ENCODE data around the gene GIGYF1.
"Not testable (repeated sequence)": the region's sequence is repeated elsewhere in the genome, so short reads cannot be mapped to it uniquely, and the experiment has no call there.

Gene GIGYF1, protein sequence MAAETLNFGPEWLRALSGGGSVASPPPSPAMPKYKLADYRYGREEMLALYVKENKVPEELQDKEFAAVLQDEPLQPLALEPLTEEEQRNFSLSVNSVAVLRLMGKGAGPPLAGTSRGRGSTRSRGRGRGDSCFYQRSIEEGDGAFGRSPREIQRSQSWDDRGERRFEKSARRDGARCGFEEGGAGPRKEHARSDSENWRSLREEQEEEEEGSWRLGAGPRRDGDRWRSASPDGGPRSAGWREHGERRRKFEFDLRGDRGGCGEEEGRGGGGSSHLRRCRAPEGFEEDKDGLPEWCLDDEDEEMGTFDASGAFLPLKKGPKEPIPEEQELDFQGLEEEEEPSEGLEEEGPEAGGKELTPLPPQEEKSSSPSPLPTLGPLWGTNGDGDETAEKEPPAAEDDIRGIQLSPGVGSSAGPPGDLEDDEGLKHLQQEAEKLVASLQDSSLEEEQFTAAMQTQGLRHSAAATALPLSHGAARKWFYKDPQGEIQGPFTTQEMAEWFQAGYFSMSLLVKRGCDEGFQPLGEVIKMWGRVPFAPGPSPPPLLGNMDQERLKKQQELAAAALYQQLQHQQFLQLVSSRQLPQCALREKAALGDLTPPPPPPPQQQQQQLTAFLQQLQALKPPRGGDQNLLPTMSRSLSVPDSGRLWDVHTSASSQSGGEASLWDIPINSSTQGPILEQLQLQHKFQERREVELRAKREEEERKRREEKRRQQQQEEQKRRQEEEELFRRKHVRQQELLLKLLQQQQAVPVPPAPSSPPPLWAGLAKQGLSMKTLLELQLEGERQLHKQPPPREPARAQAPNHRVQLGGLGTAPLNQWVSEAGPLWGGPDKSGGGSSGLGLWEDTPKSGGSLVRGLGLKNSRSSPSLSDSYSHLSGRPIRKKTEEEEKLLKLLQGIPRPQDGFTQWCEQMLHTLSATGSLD (N-terminal part only)

DNA sequence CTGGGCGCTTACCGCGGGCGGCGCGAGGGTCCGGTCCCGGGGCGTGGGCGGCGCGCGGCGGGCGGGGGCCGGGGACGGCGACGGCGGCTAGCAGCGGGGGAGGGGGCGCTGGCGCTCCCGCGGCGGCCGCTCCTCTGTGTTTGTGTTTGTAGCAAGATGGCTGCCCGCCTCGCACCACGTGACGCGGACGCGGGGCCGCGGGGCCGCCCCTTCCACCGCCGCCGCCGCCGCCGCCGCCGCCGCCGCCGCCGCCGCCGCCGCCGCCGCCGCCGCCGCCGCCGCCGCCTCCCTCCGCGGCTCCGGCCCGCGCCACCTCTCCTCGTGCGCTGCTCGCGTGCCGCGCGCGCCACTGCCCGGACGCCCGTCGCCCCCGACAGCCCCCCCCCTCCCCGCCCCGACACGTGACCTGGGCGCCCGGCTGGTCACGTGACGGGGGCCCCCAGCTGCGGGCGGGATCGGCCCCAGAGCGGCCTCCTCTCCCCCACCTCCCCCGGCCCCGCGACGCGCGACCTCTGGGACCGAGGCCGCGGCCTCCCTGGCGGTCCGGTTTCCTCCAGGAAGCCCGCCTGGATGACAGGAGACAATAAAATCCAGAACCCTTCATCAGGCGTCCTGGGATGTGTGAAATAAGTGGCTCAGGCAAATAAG, at the start of gene GIGYF1:
GIGYF1 (minus strand) TSS at position 153 of the 648 bp plus-strand sequence. CDS start 6,012 bp downstream, outside the sequence.
- DNase-seq = peak; percentile 72

DNA sequence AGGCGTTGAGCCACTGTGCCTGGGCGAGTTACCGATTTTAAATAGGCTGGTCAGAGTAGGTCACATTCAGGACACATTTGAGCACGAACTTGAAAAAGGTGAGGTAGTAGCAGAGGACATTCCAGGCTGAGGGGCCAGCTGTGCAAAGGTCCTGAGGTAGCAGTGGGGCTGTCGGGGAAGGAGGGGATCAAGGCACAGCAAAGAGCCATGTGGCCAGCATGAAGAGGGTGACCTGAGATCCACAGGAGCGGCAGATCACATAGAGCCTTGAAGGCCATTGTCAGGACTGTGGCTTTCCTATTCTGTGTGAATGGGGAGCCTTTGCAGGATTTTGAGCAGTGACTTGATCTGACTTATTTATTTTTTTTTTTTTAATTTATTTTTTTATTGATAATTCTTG, 45.9 kb upstream of the GIGYF1 start:
- DNase-seq = no peak

DNA sequence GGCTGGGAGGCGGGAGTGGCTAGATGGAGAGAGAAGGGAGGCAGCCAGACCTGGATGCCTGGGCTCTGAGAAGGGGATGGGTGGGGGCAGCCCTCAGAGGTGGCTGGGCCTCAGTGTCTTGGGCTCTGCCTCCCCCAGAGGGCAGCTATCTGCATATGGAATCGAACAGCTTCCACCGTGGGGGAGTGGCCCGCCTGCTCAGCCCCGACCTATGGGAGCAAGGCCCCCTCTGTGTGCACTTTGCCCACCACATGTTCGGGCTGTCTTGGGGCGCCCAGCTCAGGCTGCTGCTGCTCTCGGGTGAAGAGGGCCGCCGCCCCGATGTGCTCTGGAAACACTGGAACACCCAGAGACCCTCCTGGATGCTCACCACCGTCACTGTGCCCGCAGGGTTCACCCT, 42.6 kb upstream of the GIGYF1 start:
- DNase-seq = no peak

DNA sequence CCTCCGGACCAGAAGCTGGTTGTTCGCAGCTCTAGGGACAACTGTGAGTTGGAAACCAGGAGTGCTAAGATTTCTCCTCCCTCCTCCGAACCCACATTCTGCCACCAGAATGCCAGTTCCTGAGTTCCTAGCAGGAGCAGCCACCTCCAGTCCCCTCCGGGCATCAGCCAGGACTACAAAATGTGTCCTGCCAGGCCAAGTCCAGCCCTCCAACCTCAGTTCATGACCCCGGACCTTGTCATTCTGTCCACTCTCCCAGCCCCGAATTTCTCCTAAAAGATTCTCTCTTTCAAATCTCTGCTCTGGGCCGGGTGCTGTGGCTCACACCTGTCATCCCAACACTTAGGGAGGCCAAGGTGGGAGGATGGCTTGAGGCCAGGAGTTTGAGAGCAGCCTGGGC, 41.7 kb upstream of the GIGYF1 start:
- DNase-seq = no peak

DNA sequence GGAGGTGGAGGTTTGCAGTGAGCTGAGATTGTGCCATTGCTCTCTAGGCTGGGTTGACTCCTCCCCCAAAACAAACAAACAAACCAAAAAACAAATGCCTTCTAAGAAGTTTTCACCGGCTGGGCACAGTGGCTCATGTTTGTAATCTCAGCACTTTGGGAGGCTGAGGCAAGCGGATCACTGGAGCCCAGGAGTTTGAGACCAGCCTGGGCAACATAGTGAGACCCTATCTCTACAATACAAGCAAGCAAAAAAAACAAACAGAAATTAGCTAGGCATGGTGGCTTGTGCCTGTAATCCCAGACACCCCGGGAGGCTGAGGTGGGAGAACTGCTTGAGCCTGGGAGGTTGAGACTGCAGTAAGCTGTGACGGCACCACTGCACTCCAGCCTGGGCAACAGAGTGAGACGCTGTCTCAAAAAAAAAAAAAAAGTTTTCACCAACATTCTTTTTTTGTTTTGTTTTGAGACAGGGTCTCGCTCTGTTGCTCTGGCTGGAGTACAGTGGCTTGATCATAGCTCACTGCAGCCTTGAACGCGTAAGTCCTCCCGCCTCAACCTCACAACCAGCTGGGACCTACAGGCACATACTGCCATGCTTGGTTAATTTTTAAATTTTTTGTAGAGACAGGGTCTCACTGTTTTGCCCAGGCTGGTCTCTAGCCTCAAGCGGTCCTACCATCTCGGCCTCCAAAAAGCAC, 38.0 kb upstream of the GIGYF1 start:
- DNase-seq = no peak

DNA sequence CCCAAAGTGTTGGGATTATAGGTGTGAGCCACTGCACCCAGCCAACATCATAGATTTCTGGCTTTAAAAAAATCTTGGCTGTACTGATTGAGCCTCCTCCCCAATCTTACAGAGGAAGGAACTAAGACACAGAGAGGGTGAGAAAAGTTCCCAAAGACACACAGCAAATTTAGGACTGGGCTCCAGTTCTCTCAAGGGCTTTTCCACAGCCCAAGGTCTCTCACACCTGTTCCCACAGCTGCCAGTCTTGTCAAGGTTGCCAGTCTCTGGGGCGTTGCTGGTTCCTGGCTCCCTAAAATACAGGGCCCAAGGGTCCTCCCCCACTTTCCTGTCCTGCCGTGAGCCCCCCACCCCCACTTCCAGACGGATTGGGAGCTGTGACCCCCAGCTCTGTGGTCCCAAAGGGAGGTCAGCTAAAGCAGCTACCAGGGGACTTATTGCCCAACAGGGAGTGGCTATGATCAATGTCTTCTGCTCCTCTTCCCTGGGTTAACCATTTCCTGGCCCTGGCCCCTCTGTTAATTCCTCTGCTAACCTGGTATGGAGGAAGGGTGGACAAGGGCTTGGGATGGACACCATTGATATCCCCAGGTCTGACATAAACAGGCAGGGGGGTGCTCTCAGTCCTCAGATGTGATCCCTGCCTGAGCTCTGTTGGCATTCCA, 36.2 kb upstream of the GIGYF1 start:
- DNase-seq = no peak

DNA sequence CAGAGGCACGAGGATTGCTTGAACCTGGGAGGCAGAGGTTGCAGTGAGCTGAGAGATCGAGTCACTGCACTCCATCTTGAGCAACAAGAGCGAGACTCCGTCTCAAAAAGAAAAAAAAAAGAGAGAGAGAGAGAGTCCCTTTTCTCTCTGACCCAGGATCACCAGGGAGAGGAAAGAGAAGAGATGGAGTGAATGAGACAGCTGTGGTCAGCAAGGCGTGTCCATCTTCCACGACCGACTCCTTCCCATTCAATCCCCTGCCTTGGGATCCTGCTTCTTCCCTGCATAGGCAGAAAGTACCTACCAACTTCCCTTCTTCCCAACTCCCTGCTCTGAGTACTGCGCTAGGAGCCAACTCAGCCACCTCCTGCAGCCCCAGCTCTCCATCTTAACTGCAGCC, 34.1 kb upstream of the GIGYF1 start:
- DNase-seq = no peak

DNA sequence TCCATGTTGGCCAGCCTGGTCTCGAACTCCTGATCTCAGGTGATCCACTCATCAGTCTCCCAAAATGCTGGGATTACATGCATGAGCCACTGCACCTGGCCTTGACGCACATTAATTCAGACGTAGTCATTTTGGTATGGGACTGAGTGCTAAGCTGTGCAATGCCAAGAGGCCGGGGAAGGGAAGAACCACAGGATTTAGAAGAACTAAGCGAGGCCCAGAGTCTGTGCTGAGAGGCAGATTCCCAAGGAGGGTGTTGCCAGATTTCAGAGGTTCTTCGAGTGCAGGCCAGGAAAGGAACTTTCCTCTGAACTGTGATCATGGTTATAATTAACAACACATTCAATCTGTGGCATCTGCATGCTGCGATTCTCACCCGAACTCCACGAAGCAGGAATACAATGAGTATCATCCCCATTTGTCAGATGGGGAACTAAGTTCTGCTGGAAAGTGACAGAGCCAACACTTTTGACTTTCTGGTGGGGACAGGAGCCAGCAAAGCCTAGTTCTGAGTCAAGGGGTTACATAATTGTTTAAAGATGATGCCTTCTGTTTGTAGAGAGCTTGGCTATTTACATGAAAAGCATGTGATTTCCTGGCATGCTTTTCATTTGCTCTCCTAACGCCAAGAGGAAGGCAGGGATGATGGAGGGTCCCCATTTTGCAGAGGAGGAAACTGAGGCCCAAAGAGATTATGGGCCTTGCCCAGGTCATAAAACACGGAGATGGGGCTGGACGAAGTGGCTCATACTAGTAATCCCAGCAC, 33.1 kb upstream of the GIGYF1 start:
- no peak for DNase-seq

DNA sequence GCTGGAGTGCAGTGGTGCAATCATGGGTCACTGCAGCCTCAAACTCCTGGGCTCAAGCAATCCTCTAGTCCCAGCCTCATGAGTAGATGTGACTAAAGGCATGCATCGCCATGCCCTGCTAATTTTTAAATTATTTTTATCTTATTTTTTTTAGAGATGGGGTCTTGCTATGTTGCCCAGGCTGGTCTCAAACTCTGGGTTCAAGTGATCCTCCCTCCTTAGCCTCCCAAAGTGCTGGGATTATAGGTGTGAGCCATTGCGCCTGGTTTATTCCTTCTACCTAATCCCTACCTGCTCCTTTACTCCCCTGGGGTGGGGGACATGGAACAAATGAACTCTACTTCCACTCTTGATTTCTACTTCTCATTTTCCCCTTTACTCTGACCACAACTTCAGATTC, 30.3 kb upstream of the GIGYF1 start:
- not testable (repeated sequence) for DNase-seq

DNA sequence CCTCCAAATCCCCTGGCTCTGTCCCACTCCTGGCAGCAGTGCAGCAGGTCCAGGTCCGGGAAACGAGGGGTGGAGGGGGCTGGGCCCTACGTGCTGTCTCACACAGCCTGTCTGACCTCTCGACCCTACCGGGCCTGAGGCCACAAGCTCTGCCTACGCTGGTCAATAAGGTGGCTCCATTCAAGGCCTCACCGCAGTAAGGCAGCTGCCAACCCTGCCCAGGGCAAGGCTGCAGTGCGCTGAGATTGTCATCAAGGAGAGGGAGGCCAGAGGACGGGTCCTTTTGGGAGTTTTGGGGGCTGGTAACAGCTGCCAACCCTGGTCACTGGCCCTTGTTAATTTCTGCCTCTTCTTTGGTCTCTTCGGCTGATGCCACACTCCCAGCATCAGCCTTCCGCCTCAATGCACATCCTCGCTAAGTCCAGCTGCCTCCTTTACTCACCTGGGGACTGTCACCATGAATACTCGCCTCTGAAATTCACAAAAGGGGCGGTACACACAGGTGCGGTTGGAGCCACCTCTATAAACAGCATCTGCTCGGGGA, 29.8 kb upstream of the GIGYF1 start:
- no peak for DNase-seq

DNA sequence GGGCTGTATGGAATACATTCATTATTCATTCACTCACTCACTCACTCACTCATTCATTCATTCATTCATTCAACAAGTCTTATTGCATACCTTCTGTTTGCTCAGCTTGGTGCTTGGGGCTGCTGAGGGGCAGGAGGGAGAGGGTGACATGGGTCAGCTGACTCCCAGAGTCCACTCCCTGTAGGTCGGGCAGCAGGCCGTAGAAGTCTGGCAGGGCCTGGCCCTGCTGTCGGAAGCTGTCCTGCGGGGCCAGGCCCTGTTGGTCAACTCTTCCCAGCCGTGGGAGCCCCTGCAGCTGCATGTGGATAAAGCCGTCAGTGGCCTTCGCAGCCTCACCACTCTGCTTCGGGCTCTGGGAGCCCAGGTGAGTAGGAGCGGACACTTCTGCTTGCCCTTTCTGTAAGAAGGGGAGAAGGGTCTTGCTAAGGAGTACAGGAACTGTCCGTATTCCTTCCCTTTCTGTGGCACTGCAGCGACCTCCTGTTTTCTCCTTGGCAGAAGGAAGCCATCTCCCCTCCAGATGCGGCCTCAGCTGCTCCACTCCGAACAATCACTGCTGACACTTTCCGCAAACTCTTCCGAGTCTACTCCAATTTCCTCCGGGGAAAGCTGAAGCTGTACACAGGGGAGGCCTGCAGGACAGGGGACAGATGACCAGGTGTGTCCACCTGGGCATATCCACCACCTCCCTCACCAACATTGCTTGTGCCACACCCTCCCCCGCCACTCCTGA, 28.6 kb upstream of the GIGYF1 start:
- no peak for DNase-seq

DNA sequence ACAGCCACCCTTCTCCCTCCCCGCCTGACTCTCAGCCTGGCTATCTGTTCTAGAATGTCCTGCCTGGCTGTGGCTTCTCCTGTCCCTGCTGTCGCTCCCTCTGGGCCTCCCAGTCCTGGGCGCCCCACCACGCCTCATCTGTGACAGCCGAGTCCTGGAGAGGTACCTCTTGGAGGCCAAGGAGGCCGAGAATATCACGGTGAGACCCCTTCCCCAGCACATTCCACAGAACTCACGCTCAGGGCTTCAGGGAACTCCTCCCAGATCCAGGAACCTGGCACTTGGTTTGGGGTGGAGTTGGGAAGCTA, 27.4 kb upstream of the GIGYF1 start:
- no peak for DNase-seq

DNA sequence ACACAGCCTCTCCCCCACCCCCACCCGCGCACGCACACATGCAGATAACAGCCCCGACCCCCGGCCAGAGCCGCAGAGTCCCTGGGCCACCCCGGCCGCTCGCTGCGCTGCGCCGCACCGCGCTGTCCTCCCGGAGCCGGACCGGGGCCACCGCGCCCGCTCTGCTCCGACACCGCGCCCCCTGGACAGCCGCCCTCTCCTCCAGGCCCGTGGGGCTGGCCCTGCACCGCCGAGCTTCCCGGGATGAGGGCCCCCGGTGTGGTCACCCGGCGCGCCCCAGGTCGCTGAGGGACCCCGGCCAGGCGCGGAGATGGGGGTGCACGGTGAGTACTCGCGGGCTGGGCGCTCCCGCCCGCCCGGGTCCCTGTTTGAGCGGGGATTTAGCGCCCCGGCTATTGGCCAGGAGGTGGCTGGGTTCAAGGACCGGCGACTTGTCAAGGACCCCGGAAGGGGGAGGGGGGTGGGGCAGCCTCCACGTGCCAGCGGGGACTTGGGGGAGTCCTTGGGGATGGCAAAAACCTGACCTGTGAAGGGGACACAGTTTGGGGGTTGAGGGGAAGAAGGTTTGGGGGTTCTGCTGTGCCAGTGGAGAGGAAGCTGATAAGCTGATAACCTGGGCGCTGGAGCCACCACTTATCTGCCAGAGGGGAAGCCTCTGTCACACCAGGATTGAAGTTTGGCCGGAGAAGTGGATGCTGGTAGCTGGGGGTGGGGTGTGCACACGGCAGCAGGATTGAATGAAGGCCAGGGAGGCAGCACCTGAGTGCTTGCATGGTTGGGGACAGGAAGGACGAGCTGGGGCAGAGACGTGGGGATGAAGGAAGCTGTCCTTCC, 26.8 kb upstream of the GIGYF1 start:
- DNase-seq = no peak

DNA sequence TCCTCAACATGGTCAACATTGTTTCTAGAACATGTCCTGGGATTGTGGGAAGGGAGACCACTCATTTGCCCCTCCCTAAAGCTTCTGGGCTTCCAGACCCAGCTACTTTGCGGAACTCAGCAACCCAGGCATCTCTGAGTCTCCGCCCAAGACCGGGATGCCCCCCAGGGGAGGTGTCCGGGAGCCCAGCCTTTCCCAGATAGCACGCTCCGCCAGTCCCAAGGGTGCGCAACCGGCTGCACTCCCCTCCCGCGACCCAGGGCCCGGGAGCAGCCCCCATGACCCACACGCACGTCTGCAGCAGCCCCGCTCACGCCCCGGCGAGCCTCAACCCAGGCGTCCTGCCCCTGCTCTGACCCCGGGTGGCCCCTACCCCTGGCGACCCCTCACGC, 26.2 kb upstream of the GIGYF1 start, which contains the start of gene EPO:
EPO (plus strand) TSS at position 190 of the 392 bp plus-strand sequence. CDS start 513 bp downstream, outside the sequence.
- DNase-seq = no peak

DNA sequence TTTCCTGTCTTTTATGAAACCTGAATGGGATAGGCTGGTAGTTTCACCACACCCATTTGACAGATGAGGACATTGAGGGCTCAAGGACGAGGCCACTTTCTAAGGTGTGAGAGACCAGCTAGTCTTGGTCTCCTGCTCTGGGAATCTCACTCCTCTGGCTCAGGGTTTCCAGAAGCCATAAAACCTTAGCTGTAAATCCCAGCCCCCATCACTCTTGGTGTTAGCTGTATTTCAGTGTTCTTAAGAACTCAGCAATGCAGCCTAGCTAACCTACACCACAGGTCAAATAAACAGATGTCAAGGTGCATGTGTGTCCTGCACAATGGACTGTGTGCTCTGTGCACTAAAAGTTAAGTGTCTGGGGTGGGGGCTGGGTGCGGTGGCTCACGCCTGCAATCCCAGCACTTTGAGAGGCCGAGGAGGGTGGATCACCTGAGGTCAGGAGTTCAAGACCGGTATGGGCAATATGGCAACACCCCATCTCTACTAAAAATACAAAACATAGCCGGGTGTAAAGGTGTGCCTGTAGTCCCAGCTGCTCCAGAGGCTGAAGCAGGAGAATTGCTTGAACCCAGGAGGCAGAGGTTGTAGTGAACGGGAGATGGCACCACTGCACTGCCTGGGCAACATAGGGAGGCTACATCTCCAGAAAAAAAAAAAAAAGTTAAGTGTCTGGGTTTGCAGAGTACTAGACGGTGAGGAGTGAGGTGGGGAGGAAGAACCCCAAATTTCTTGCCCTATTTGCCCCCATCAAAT, 25.7 kb upstream of the GIGYF1 start:
- DNase-seq = no peak

DNA sequence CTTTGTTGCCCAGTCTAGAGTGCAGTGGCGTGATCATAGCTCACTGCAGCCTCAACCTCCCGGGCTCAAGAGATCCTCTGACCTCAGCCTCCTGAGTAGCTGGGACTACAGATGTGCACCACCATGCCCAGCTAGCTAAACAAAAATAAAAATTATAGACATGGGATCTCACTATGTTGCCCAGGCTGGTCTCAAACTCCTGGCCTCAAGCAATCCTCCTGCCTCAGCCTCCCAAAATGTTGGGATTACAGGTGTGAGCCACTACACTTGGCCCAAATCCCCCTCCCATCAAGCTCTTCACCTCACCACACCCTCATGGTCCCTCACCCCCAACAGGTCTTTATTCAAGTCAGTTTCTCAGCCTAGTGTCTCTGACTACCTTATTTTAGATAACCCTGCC, 23.0 kb upstream of the GIGYF1 start:
- DNase-seq = not testable (repeated sequence)

DNA sequence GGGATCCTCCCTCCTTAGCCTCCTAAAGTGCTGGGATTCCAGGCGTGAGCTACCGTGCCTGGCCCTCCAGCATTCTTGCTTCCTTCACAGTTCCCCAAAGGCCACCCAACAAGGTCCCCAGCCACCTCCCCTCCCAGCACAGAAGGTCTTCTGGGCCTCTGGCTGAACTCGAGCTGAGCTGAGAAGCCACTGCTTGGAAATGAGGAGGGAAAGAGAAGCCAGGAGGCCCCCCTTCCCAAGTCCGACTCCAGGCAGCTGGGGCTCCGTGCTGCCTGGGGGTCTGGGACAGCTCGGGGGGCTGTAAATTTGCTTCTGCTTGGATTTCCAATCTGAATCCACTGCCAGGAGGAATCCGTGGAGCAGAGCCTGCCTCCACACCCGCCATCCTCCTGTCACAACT, 20.7 kb upstream of the GIGYF1 start:
- no peak for DNase-seq

DNA sequence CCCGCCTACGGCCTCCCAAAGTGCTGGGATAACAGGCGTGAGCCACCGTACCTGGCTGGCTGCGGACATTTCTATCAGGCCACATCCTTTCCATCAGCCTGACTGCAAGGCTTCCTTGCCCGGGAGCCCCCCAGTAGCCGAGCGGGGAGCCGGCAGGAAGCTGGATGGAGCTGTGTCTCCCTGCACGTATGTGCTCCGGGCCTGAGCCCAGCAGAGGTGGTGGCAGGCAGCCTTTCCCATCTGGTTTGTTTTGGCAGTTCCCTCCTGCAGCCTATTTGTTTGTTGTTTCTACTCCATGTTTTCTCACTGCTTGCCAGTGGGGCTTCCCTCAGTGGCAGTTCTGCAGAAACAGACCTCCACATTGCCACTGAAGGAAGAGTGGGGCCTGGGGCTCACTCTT, 17.3 kb upstream of the GIGYF1 start:
- no peak for DNase-seq

DNA sequence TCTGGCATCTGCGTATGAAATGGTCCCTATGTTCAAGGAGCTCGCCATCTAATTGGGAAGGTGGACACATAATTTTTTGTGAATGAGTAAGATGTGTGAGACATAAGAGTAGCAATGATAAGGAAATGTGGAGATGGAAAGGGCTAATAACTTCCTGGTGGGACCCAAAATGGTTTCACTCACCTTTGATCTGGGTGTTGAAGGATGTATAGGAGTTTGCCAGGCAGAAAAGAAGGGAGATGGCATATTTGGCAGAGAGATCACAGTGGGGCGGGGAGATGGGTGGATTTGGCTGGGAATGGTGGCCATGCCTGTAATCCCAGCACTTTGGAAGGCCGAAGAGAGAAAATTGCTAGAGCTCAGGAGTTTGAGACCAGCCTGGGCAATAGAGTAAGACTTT, 16.4 kb upstream of the GIGYF1 start:
- DNase-seq = no peak

Data from NCI-H1105 (cell line).